Measurements from ENCODE around the gene MPZL2. TPM values are rescaled to one million over a fixed set of nuclear protein-coding genes. Genes with fewer than 3 reads are reported as not detected.
"Not testable (repeated sequence)": the region's sequence is repeated elsewhere in the genome, so short reads cannot be mapped to it uniquely, and the experiment has no call there.

Gene MPZL2
- total and polyA plus RNA-seq, 10 of the 15 experiments (the other 5 are each of a cell fraction or from before 2014, with no cell fraction given) = 0.81 to 4.8 (median 3.1) TPM

DNA sequence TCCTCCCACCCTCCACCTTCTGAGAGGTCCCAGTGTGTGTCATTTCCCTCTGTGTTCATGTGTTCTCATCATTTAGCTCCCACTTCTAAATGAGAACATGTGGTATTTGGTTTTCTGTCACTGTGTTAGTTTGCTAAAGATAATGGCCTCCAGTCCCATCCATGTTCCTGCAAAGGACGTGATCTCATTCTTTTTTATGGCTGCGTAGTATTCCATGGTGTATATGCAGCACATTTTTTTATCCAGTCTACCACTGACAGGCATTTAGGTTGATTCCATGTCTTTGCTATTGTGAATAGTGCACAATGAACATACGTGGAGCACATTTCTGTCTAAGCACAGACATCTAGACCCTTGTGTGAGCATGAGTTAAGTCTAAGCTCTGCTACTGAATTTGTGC is 46.2 kb upstream of the MPZL2 start:
- WGBS (ENCODE audit: insufficient coverage, insufficient replicate concordance, low lambda C conversion rate, missing lambda C conversion rate) = 87% methylated on average over 3 of the region's 3 CpGs
- Histone ChIP-seq H3K79me2 (ENCODE audit: control insufficient read depth, insufficient read depth, low read length) (no peaks in the 10 kb centered on the region), H3K27me3 (replicated peaks in 1 of 2; ENCODE audit: control insufficient read depth in 2 of 2, insufficient read depth in 2 of 2, low read length in 1 of 2) (no peaks in the 10 kb centered on the region), H3K4me2 (ENCODE audit: control insufficient read depth, insufficient read depth) (no peak overlapping the region), H3K9me3 (replicated peaks; ENCODE audit: control insufficient read depth, insufficient read depth, low read length) (no peaks in the 10 kb centered on the region; the same call in 2 of the 3 replicates), H4K20me1 (ENCODE audit: control insufficient read depth, insufficient read depth) (no peaks in the 10 kb centered on the region), H3K27ac (ENCODE audit: control insufficient read depth, insufficient read depth) (no peak overlapping the region), H3K4me3 (no peak overlapping the region), H3K9ac (ENCODE audit: control insufficient read depth, insufficient read depth, low read length) (no peak overlapping the region), H2AFZ (ENCODE audit: control insufficient read depth, low read depth, low read length) (no peak overlapping the region), H3K36me3 (ENCODE audit: control insufficient read depth in 2 of 2, insufficient read depth in 2 of 2, low read length in 1 of 2) (no peaks in the 10 kb centered on the region), H3K4me1 (ENCODE audit: control insufficient read depth, insufficient read depth, low read length) (peaks cover under 1% of the 10 kb centered on the region; the same call in 1 of the 2 replicates)
- DNase-seq (ENCODE audit: low read depth, low spot score) (no peak), FAIRE-seq (no peak), ATAC-seq (no peak)
- TF ChIP-seq TCF3 (IDR thresholded peaks at IDR 0.05; ENCODE audit: borderline replicate concordance, insufficient read depth, low read depth, low read length) = no peak
- TF ChIP-seq ATF3 (IDR thresholded peaks at IDR 0.05; ENCODE audit: borderline replicate concordance, extremely low read depth, low read depth, low read length) = no peak
- TF ChIP-seq IKZF1 (conservative IDR thresholded peaks at IDR 0.05) = no peak
- no peak for TF ChIP-seq HDAC6 (IDR thresholded peaks at IDR 0.05; ENCODE audit: unreplicated experiment)
- intact Hi-C loops (cut with micrococcal nuclease; ENCODE audit: unreplicated experiment) = no loop called here
- ChIA-PET RAD21 (ENCODE audit: unreplicated experiment) (no interaction called here), SMC1A (ENCODE audit: uncharacterized antibody, unreplicated experiment) (no interaction called here), POLR2A (no interaction called here), CTCF (interaction anchor here (1.2 kb wide), 1 partner anchor 112 kb away, joined by 3 read pairs; no protein-coding TSS in a partner anchor)
- BruUV-seq (replicated peaks) = no TSS peak
- in situ Hi-C loops (cut with MboI) = no loop called here

DNA sequence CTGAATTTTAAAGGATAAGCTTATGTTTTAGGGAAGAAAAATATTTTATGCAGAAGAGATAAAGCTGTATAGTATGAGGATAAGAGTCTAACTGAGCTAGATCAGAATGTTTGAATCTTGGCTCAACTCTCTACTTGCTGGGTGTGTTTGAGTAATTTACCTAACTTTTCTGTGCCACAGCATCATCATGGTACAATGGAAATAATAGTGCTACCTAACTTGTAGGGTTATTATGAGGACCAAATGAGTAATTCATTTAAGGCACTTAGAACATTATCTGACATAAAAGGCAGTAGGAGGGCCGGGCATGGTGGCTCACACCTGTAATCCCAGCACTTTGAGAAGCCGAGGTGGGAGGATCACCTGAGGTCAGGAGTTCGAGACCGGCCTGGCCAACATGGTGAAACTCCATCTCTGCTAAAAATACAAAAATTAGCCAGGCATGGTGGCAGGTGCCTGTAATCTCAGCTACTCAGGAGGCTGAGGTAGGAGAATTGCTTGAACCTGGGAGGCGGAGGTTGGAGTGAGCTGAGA is 45.0 kb upstream of the MPZL2 start:
- H3K27ac ChIP-seq (ENCODE audit: control insufficient read depth, insufficient read depth); in situ Hi-C loops (cut with MboI); H3K4me2 ChIP-seq (ENCODE audit: control insufficient read depth, insufficient read depth); FAIRE-seq; intact Hi-C loops (cut with micrococcal nuclease; ENCODE audit: unreplicated experiment); H3K79me2 ChIP-seq (ENCODE audit: control insufficient read depth, insufficient read depth, low read length); POLR2A ChIA-PET; H3K9ac ChIP-seq (ENCODE audit: control insufficient read depth, insufficient read depth, low read length); H3K4me1 ChIP-seq (ENCODE audit: control insufficient read depth, insufficient read depth, low read length); ATAC-seq; H3K4me3 ChIP-seq; BruUV-seq (replicated peaks); H4K20me1 ChIP-seq (ENCODE audit: control insufficient read depth, insufficient read depth); H3K9me3 ChIP-seq (replicated peaks; ENCODE audit: control insufficient read depth, insufficient read depth, low read length); H3K36me3 ChIP-seq (ENCODE audit: control insufficient read depth in 2 of 2, insufficient read depth in 2 of 2, low read length in 1 of 2); DNase-seq (ENCODE audit: low read depth, low spot score); H2AFZ ChIP-seq (ENCODE audit: control insufficient read depth, low read depth, low read length); H3K27me3 ChIP-seq (replicated peaks in 1 of 2; ENCODE audit: control insufficient read depth in 2 of 2, insufficient read depth in 2 of 2, low read length in 1 of 2): not testable (repeated sequence)
- RAD21 ChIA-PET (ENCODE audit: unreplicated experiment) = interaction anchor here (0.6 to 1.4 kb wide), 2 partner anchors 44 to 110 kb away, joined by 4 to 5 read pairs; no protein-coding TSS in a partner anchor
- CTCF ChIA-PET = interaction anchor here (1.0 to 2.5 kb wide), 4 partner anchors 11 to 111 kb away, joined by 3 to 16 read pairs (median 3); no protein-coding TSS in a partner anchor
- SMC1A ChIA-PET (ENCODE audit: uncharacterized antibody, unreplicated experiment) = interaction anchor here (0.7 to 1.6 kb wide), 5 partner anchors 9 to 176 kb away, joined by 3 to 5 read pairs (median 3); partner anchors contain the start of gene CD3D
- WGBS (ENCODE audit: insufficient coverage, insufficient replicate concordance, low lambda C conversion rate, missing lambda C conversion rate) = 37% methylated on average over 5 of the region's 5 CpGs

Data from GM12878 (cell line).